ENCODE measurements around the gene DRG2. TPM values are rescaled to one million over a fixed set of nuclear protein-coding genes. Genes with fewer than 3 reads are reported as not detected.

DRG2 gene
- total RNA-seq, 1 experiment from 2014 or later, result 34.5 TPM

DNA sequence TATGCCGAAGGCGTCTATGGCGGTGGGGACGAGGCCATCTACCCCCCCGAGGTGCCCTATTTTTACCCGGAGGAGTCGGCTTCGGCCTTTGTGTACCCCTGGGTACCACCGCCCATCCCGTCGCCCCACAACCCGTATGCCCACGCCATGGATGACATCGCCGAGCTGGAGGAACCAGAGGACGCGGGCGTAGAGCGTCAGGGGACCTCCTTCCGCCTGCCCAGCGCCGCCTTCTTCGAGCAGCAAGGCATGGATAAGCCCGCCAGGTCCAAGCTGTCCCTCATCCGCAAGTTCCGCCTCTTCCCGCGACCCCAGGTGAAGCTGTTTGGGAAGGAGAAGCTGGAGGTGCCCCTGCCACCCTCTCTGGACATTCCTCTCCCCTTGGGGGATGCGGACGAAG is 32.2 kb downstream of the DRG2 start:
- H3K27ac Mint-ChIP-seq (ENCODE audit: unreplicated experiment), result no peak overlapping the region
- TF ChIP-seq, protein P1, sequence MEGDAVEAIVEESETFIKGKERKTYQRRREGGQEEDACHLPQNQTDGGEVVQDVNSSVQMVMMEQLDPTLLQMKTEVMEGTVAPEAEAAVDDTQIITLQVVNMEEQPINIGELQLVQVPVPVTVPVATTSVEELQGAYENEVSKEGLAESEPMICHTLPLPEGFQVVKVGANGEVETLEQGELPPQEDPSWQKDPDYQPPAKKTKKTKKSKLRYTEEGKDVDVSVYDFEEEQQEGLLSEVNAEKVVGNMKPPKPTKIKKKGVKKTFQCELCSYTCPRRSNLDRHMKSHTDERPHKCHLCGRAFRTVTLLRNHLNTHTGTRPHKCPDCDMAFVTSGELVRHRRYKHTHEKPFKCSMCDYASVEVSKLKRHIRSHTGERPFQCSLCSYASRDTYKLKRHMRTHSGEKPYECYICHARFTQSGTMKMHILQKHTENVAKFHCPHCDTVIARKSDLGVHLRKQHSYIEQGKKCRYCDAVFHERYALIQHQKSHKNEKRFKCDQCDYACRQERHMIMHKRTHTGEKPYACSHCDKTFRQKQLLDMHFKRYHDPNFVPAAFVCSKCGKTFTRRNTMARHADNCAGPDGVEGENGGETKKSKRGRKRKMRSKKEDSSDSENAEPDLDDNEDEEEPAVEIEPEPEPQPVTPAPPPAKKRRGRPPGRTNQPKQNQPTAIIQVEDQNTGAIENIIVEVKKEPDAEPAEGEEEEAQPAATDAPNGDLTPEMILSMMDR (IDR thresholded peaks at IDR 0.05; ENCODE audit: unreplicated experiment), result no peak
- peaks cover 18% of the 10 kb centered on the region for H3K27me3 Mint-ChIP-seq (ENCODE audit: unreplicated experiment)
- intact Hi-C loops (cut with micrococcal nuclease; ENCODE audit: unreplicated experiment), result no loop called here
- no peak for DNase-seq
- H3K4me1 Mint-ChIP-seq (ENCODE audit: low read depth, unreplicated experiment), result no peaks in the 10 kb centered on the region
- no peaks in the 10 kb centered on the region for H3K36me3 Mint-ChIP-seq (ENCODE audit: insufficient read depth, unreplicated experiment)
- no peak overlapping the region for H3K4me3 Mint-ChIP-seq (ENCODE audit: low read depth, unreplicated experiment)
- no TSS peak for BruUV-seq (replicated peaks)
- CTCF ChIA-PET, result no interaction called here
- no peaks in the 10 kb centered on the region for H3K9me3 Mint-ChIP-seq (ENCODE audit: low read depth, unreplicated experiment)

DNA sequence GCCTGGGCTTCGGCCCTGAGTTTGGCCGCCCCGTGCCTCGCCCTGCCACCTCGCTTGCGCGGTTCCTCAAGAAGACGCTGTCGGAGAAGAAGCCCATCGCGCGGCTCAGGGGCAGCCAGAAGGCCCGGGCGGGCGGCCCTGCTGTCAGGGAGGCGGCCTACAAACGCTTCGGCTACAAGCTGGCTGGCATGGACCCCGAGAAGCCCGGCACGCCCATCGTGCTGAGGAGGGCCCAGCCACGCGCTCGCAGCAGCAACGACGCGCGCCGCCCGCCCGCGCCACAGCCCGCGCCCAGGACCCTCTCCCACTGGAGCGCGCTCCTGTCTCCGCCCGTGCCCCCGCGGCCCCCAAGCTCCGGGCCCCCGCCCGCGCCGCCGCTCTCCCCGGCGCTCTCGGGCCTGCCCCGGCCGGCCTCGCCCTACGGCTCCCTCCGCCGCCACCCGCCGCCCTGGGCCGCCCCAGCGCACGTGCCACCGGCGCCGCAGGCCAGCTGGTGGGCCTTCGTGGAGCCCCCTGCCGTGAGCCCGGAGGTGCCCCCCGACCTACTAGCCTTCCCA is 32.8 kb downstream of the DRG2 start:
- no peak for DNase-seq
- Mint-ChIP-seq H3K27me3 (ENCODE audit: unreplicated experiment) (peaks cover 12% of the 10 kb centered on the region), H3K4me1 (ENCODE audit: low read depth, unreplicated experiment) (no peaks in the 10 kb centered on the region), H3K4me3 (ENCODE audit: low read depth, unreplicated experiment) (no peak overlapping the region), H3K9me3 (ENCODE audit: low read depth, unreplicated experiment) (no peaks in the 10 kb centered on the region), H3K27ac (ENCODE audit: unreplicated experiment) (no peak overlapping the region), H3K36me3 (ENCODE audit: insufficient read depth, unreplicated experiment) (no peaks in the 10 kb centered on the region)
- CTCF ChIA-PET, result no interaction called here
- no TSS peak for BruUV-seq (replicated peaks)
- intact Hi-C loops (cut with micrococcal nuclease; ENCODE audit: unreplicated experiment), result no loop called here
- TF ChIP-seq, protein P1 (IDR thresholded peaks at IDR 0.05; ENCODE audit: unreplicated experiment), result no peak

DNA sequence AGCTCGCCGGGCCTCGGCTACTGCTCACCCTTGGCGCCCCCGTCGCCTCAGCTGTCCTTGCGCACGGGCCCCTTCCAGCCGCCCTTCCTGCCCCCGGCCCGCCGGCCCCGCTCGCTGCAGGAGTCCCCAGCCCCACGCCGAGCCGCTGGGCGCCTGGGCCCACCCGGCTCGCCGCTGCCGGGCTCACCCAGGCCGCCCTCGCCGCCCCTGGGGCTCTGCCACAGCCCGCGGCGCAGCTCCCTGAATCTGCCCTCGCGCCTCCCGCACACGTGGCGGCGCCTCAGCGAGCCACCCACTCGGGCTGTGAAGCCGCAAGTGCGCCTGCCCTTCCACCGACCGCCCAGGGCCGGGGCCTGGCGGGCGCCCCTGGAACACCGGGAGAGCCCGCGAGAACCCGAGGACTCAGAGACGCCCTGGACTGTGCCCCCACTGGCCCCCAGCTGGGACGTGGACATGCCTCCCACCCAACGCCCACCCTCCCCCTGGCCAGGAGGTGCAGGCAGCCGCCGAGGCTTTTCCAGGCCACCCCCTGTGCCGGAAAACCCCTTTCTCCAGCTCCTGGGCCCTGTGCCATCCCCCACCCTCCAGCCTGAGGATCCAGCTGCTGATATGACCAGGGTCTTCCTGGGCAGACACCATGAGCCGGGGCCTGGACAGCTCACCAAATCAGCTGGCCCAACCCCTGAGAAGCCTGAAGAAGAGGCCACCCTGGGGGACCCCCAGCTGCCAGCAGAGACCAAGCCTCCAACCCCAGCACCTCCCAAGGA is 33.6 kb downstream of the DRG2 start:
- BruUV-seq (replicated peaks), result no TSS peak
- H3K9me3 Mint-ChIP-seq (ENCODE audit: low read depth, unreplicated experiment), result no peaks in the 10 kb centered on the region
- TF ChIP-seq, protein P1 (IDR thresholded peaks at IDR 0.05; ENCODE audit: unreplicated experiment), result no peak
- H3K36me3 Mint-ChIP-seq (ENCODE audit: insufficient read depth, unreplicated experiment), result no peaks in the 10 kb centered on the region
- intact Hi-C loops (cut with micrococcal nuclease; ENCODE audit: unreplicated experiment), result no loop called here
- H3K27me3 Mint-ChIP-seq (ENCODE audit: unreplicated experiment), result peaks cover 4% of the 10 kb centered on the region
- no peak for DNase-seq
- no peak overlapping the region for H3K27ac Mint-ChIP-seq (ENCODE audit: unreplicated experiment)
- CTCF ChIA-PET, result no interaction called here
- no peak overlapping the region for H3K4me3 Mint-ChIP-seq (ENCODE audit: low read depth, unreplicated experiment)
- no peaks in the 10 kb centered on the region for H3K4me1 Mint-ChIP-seq (ENCODE audit: low read depth, unreplicated experiment)

DNA sequence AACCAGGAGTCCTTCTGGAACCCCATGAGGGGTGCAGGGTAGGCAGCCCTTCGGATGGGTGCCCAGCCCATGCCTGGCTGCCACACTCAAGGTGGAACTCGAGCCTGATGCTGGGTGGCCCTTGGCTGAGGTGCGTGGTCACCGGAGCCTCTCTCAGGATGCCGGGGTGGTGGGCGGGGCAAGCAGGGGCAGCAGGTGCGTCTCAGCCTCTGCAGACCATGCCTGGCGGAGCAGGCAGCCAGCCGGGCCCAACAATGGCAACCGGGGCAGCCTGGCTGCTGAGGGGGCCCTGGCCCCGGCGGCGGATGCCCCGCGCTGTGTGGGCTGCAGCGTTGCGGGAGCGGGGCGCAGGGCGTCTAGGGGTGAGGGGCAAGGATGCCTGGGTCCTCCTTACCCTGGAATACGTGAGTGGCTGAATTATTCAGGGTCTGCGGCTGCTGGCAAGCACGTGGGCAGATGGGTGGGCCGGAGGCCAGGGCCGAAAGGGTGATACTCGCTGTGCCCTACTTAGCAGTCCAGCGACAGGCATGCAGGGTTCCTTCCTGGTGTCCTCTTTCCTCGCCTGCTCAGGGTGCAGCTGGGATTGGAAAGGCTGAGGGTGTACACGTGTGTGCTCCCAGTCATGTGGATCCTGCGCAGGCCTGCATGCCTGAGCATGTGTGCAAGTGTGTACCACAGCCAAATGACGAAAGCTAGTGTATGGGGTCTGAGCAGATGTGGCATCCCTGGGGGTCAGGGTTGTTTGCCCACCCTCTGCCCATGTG is 35.4 kb downstream of the DRG2 start:
- intact Hi-C loops (cut with micrococcal nuclease; ENCODE audit: unreplicated experiment), result no loop called here
- Mint-ChIP-seq H3K27me3 (ENCODE audit: unreplicated experiment) (peaks cover 5% of the 10 kb centered on the region), H3K27ac (ENCODE audit: unreplicated experiment) (no peak overlapping the region), H3K9me3 (ENCODE audit: low read depth, unreplicated experiment) (no peaks in the 10 kb centered on the region), H3K4me3 (ENCODE audit: low read depth, unreplicated experiment) (no peak overlapping the region), H3K36me3 (ENCODE audit: insufficient read depth, unreplicated experiment) (no peaks in the 10 kb centered on the region), H3K4me1 (ENCODE audit: low read depth, unreplicated experiment) (no peaks in the 10 kb centered on the region)
- no TSS peak for BruUV-seq (replicated peaks)
- DNase-seq, result no peak
- TF ChIP-seq, protein P1 (IDR thresholded peaks at IDR 0.05; ENCODE audit: unreplicated experiment), result no peak
- CTCF ChIA-PET, result no interaction called here
